Measurements from ENCODE around the gene KLC4. TPM values are rescaled to one million over a fixed set of nuclear protein-coding genes. Genes with fewer than 3 reads are reported as not detected.

KLC4 gene
- total RNA-seq, 4 donors from 2014 or later: 18.0 to 43.4 (median 30.2) TPM

DNA sequence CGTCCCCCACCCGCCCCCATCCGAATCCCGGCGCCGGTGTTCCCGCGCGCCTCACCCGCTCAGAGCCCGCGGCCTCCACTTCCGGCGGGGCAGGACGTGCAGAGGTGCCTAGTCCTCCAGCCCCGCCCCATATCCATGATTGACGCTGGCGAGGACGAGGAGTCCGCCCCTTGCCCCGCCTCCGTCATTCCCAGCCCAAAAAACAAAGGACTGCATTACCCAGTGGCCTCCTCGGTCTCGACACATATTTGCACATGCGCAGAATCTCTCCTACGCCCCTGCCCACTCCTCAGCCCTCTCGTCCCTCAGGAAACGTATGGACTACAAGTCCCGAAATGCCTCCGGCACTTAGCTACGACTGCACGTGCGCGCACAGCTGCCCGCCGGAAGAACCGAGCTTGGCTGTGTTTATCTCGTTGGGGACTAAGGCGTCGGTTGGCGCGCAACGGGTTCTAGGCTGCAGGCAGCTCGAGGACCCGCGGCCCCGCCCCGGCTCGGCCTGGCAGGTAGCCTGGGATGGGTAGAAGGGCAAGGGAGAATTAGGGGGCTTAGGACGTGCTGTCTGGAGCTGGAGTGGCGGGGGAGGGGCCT is 45.5 kb upstream of the KLC4 start, which contains the start of the genes KLHDC3 and MEA1:
TSS of gene KLHDC3 (plus strand) at position 407 of the 591 bp plus-strand sequence. CDS start 2,944 bp downstream, outside the sequence.
TSS of gene MEA1 (minus strand) at position 104 of the 591 bp plus-strand sequence. CDS start 133 bp downstream, outside the sequence.
- H3K9me3 ChIP-seq: no peaks in the 10 kb centered on the region
- H3K27me3 ChIP-seq: no peaks in the 10 kb centered on the region
- peaks cover 0 to 60% (median 34%) of the 10 kb centered on the region in 3 donors for H3K4me1 ChIP-seq
- H3K36me3 ChIP-seq: peaks cover 0 to 58% of the 10 kb centered on the region in 2 donors
- peak; percentile 99 for ATAC-seq
- TF ChIP-seq, protein P1, sequence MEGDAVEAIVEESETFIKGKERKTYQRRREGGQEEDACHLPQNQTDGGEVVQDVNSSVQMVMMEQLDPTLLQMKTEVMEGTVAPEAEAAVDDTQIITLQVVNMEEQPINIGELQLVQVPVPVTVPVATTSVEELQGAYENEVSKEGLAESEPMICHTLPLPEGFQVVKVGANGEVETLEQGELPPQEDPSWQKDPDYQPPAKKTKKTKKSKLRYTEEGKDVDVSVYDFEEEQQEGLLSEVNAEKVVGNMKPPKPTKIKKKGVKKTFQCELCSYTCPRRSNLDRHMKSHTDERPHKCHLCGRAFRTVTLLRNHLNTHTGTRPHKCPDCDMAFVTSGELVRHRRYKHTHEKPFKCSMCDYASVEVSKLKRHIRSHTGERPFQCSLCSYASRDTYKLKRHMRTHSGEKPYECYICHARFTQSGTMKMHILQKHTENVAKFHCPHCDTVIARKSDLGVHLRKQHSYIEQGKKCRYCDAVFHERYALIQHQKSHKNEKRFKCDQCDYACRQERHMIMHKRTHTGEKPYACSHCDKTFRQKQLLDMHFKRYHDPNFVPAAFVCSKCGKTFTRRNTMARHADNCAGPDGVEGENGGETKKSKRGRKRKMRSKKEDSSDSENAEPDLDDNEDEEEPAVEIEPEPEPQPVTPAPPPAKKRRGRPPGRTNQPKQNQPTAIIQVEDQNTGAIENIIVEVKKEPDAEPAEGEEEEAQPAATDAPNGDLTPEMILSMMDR (IDR thresholded peaks at IDR 0.05): no peak
- TF ChIP-seq POLR2AphosphoS5 (IDR thresholded peaks at IDR 0.05) (peak; percentile 70), POLR2A (IDR thresholded peaks at IDR 0.05) (peak in 1 of 2 donors; percentile 34)
- WGBS, 2 donors (ENCODE audit: low coverage in 1 of 2): 0% methylated on average over 3 of the region's 51 CpGs; no CpG with 5 or more reads in 1 of the 2 donors
- peak within 1 kb of the TSS; percentile 57 to 88 (median 87) for H3K27ac ChIP-seq
- H3K4me3 ChIP-seq: peak within 1 kb of the TSS; percentile 63 to 83

GRCh38 chr6:43014434-43014909 is 45.0 kb upstream of the KLC4 start:
- peak overlapping the region; percentile 57 to 83 for H3K4me3 ChIP-seq
- H3K9me3 ChIP-seq: no peaks in the 10 kb centered on the region
- 0 to 2% methylated on average over 7 of the region's 7 CpGs for WGBS, 2 donors (ENCODE audit: low coverage in 1 of 2)
- peaks cover 0 to 58% of the 10 kb centered on the region in 2 donors for H3K36me3 ChIP-seq
- H3K27ac ChIP-seq: peak overlapping the region; percentile 57 to 88 (median 84)
- no peaks in the 10 kb centered on the region for H3K27me3 ChIP-seq
- no peak for ATAC-seq
- TF ChIP-seq EP300 (IDR thresholded peaks at IDR 0.05) (no peak), POLR2AphosphoS5 (IDR thresholded peaks at IDR 0.05) (no peak), POLR2A (IDR thresholded peaks at IDR 0.05) (no peak)
- TF ChIP-seq, protein P1 (IDR thresholded peaks at IDR 0.05): no peak
- peaks cover 0 to 60% (median 34%) of the 10 kb centered on the region in 3 donors for H3K4me1 ChIP-seq

GRCh38 chr6:43016176-43016942 is 43.1 kb upstream of the KLC4 start:
- TF ChIP-seq EP300 (IDR thresholded peaks at IDR 0.05) (no peak), POLR2AphosphoS5 (IDR thresholded peaks at IDR 0.05) (no peak), POLR2A (IDR thresholded peaks at IDR 0.05) (no peak)
- TF ChIP-seq, protein P1 (IDR thresholded peaks at IDR 0.05): no peak
- 58 to 63% methylated on average over 6 of the region's 7 CpGs for WGBS, 2 donors (ENCODE audit: low coverage in 1 of 2)
- Histone ChIP-seq H3K4me1 (peaks cover 0 to 69% (median 43%) of the 10 kb centered on the region in 3 donors), H3K4me3 (peak overlapping the region in 1 of 2 donors; percentile 12), H3K9me3 (no peaks in the 10 kb centered on the region), H3K36me3 (peaks cover 0 to 53% of the 10 kb centered on the region in 2 donors), H3K27me3 (no peaks in the 10 kb centered on the region), H3K27ac (peak overlapping the region in 3 of 4 donors; percentile 41 to 88 (median 86))
- ATAC-seq: no peak

- Histone ChIP-seq H3K36me3 (peaks cover 0 to 47% of the 10 kb centered on the region in 2 donors), H3K9me3 (no peaks in the 10 kb centered on the region), H3K4me3 (peak overlapping the region in 1 of 2 donors; percentile 12), H3K27me3 (no peaks in the 10 kb centered on the region), H3K4me1 (peaks cover 0 to 64% (median 43%) of the 10 kb centered on the region in 3 donors), H3K27ac (peak overlapping the region in 3 of 4 donors; percentile 41 to 88 (median 86))
- WGBS, 2 donors (ENCODE audit: low coverage in 1 of 2): no CpG with 5 or more reads among the region's 12 CpGs
- TF ChIP-seq, protein P1 (IDR thresholded peaks at IDR 0.05): no peak
- TF ChIP-seq EP300 (IDR thresholded peaks at IDR 0.05): no peak
- TF ChIP-seq POLR2AphosphoS5 (IDR thresholded peaks at IDR 0.05): no peak
- no peak for TF ChIP-seq POLR2A (IDR thresholded peaks at IDR 0.05)
- ATAC-seq: no peak
These were observed 42.5 kb upstream of the KLC4 start for GRCh38 chr6:43016943-43017334.

Measured in gastroesophageal sphincter (tissue), 4 donors.